GM23338 (cell line): ENCODE measurements around the gene PPP2R2D. TPM values are rescaled to one million over a fixed set of nuclear protein-coding genes. Genes with fewer than 3 reads are reported as not detected.

ENCODE experiments used
- ATAC-seq: fragments of 200-7000 bp; cut with Tn5 transposase; 3 replicates; pipeline ENCODE4 v1.9.1; 2020
- DNase-seq: peaks from one replicate; pipeline ENCODE4 v3.0.0-alpha.2; 2015; ENCODE audit warnings: low spot score
- H2AFZ ChIP-seq: fragments of 200-600 bp; sonication (generic); 2 replicates; pipeline ENCODE4 v1.8.0; 2016; ENCODE audit warnings: antibody characterized with exemption, mild to moderate bottlenecking, moderate library complexity
- H3F3A ChIP-seq: fragments of 200-600 bp; sonication (generic); replicated peaks from 2 replicates; pipeline ENCODE4 v1.8.0; 2017; ENCODE audit warnings: antibody characterized with exemption, mixed run types, low read depth
- H3K27ac ChIP-seq: fragments of 200-600 bp; sonication (generic); 2 replicates; pipeline ENCODE4 v1.6.1; 2016; ENCODE audit warnings: low read depth
- H3K27me3 ChIP-seq: fragments of 200-600 bp; sonication (generic); 2 replicates; pipeline ENCODE4 v1.8.0; 2016; ENCODE audit warnings: mild to moderate bottlenecking, mixed run types, moderate library complexity; ENCODE audit not compliant: insufficient read depth
- H3K36me3 ChIP-seq: fragments of 200-600 bp; sonication (generic); 2 replicates; pipeline ENCODE4 v1.8.0; 2016; ENCODE audit warnings: mild to moderate bottlenecking; ENCODE audit not compliant: insufficient read depth
- H3K4me1 ChIP-seq: fragments of 200-600 bp; sonication (generic); 2 replicates; pipeline ENCODE4 v1.8.0; 2016; ENCODE audit warnings: mild to moderate bottlenecking, moderate library complexity; ENCODE audit not compliant: insufficient read depth
- H3K4me2 ChIP-seq: fragments of 200-600 bp; sonication (generic); 2 replicates; pipeline ENCODE4 v1.7.1; 2017; ENCODE audit warnings: mixed run types
- H3K4me3 ChIP-seq: fragments of 200-600 bp; sonication (generic); 2 replicates; pipeline ENCODE4 v1.6.1; 2016; ENCODE audit warnings: mixed run types
- H3K79me2 ChIP-seq: fragments of 200-600 bp; sonication (generic); replicated peaks from 2 replicates; pipeline ENCODE4 v1.8.0; 2017; ENCODE audit warnings: mild to moderate bottlenecking; ENCODE audit not compliant: insufficient read depth
- H3K9me2 ChIP-seq: fragments of 200-600 bp; sonication (generic); 2 replicates; pipeline ENCODE4 v1.8.0; 2017; ENCODE audit not compliant: insufficient read depth
- H4K20me1 ChIP-seq: fragments of 200-600 bp; sonication (generic); replicated peaks from 2 replicates; pipeline ENCODE4 v1.8.0; 2017; ENCODE audit warnings: mild to moderate bottlenecking; ENCODE audit not compliant: insufficient read depth
- H3K27ac Mint-ChIP-seq: 2 replicates; pipeline ENCODE4 v1.8.0; 2020; ENCODE audit warnings: inconsistent platforms, mild to moderate bottlenecking, moderate library complexity, mixed read lengths
- H3K27me3 Mint-ChIP-seq: 3 replicates; pipeline ENCODE4 v1.8.0; 2022; ENCODE audit warnings: low read depth, mild to moderate bottlenecking, moderate library complexity, mixed read lengths, inconsistent platforms; ENCODE audit not compliant: insufficient read depth, poor library complexity
- H3K36me3 Mint-ChIP-seq: 3 replicates; pipeline ENCODE4 v1.8.0; 2021; ENCODE audit warnings: low read depth, mild to moderate bottlenecking, inconsistent platforms, moderate library complexity, mixed read lengths
- H3K4me1 Mint-ChIP-seq: 3 replicates; pipeline ENCODE4 v1.8.0; 2020; ENCODE audit warnings: mild to moderate bottlenecking, inconsistent platforms, mixed read lengths
- H3K4me3 Mint-ChIP-seq: 3 replicates; pipeline ENCODE4 v1.8.0; 2021; ENCODE audit warnings: moderate library complexity, mild to moderate bottlenecking, inconsistent platforms, mixed read lengths
- H3K9me3 Mint-ChIP-seq: 3 replicates; pipeline ENCODE4 v1.8.0; 2020; ENCODE audit warnings: moderate library complexity, mild to moderate bottlenecking, inconsistent platforms, mixed read lengths
- EZH2 ChIP-seq: fragments of 200-600 bp; sonication (generic); IDR thresholded peaks from one replicate; pipeline ENCODE4 v1.8.0; 2017; ENCODE audit warnings: antibody characterized with exemption, mild to moderate bottlenecking, low read depth; ENCODE audit not compliant: unreplicated experiment
- JUNB ChIP-seq: IDR thresholded peaks from one replicate; pipeline ENCODE4 v1.6.1; 2016; ENCODE audit warnings: antibody characterized with exemption; ENCODE audit not compliant: unreplicated experiment
- ZNF462 ChIP-seq: fragments of 250-450 bp; sonication (Bioruptor Pico); IDR thresholded peaks from 2 replicates; pipeline ENCODE4 v1.5.0; 2020; ENCODE audit warnings: mild to moderate bottlenecking, moderate library complexity
- polyA plus RNA-seq: library from polyadenylated mRNA; unstranded; fragments of >200 nt; fragmentation: Nextera tagmentation; extraction: Ambion mirVana; gene quantifications from 2 replicates; pipeline ENCODE4 v1.2.1, GENCODE V29; 2016
- total RNA-seq: library from RNA; depleted of rRNA; stranded (reverse); fragments of >200 nt; shearing (Covaris generic); gene quantifications from 2 replicates; pipeline ENCODE4 v1.2.3, GENCODE V29; 2014

Gene PPP2R2D
- total and polyA plus RNA-seq, 2 experiments from 2014 or later, result 28.8 to 33.7 TPM

GRCh38 chr10:131910663-131911314, 10.0 kb downstream of the PPP2R2D start:
- no peak overlapping the region for H3K27ac ChIP-seq
- no peak overlapping the region for H3K4me3 Mint-ChIP-seq

More at GRCh38 chr10:131910663-131911314, 10.0 kb downstream of the PPP2R2D start:
- no peak for ATAC-seq
- no peaks in the 10 kb centered on the region for H3F3A ChIP-seq
- H3K27me3 Mint-ChIP-seq, result no peaks in the 10 kb centered on the region
- no peaks in the 10 kb centered on the region; the same call in 1 of the 2 replicates for H3K36me3 ChIP-seq
- H3K27ac Mint-ChIP-seq, result no peak overlapping the region
- H3K4me3 ChIP-seq, result no peak overlapping the region
- no peaks in the 10 kb centered on the region; the same call in 2 of the 3 replicates for H3K9me3 Mint-ChIP-seq
- H3K79me2 ChIP-seq, result peaks cover 100% of the 10 kb centered on the region
- no peak overlapping the region for H2AFZ ChIP-seq
- H3K36me3 Mint-ChIP-seq, result peaks cover 36% of the 10 kb centered on the region
- H3K9me2 ChIP-seq, result peaks cover 2% of the 10 kb centered on the region; the same call in 1 of the 2 replicates
- H3K4me2 ChIP-seq, result no peak overlapping the region
- peaks cover 27% of the 10 kb centered on the region for H3K4me1 Mint-ChIP-seq
- H4K20me1 ChIP-seq, result peaks cover 82% of the 10 kb centered on the region
- H3K4me1 ChIP-seq, result peaks cover 22% of the 10 kb centered on the region
- H3K27me3 ChIP-seq, result no peaks in the 10 kb centered on the region
- no peak for DNase-seq
- TF ChIP-seq JUNB, result no peak
- TF ChIP-seq EZH2, result no peak
- no peak for TF ChIP-seq ZNF462 (CRISPR knock-in tag)
